ENCODE data around the gene MXRA7.

The MXRA7 gene

DNA sequence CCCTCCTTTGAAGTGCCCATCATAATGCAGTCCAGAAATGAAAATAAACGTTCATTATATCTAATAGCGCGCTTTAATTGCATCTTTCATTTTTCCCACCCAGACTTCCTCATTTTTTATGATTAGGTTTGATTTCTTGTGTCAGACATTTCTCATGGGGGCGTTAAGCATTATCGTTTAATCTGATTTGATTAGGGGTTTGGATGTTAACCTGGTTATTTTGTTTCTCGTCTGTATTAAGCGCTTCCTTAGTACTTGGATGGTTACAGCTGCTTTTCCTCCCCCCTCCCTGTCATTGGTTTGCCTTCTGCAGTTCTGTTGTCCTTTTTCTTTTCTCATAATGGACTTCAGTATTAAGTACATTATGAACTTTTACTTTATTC, 27.7 kb upstream of the MXRA7 start:
- DNase-seq (ENCODE audit: low read depth) = no peak
- TF ChIP-seq, protein P1, sequence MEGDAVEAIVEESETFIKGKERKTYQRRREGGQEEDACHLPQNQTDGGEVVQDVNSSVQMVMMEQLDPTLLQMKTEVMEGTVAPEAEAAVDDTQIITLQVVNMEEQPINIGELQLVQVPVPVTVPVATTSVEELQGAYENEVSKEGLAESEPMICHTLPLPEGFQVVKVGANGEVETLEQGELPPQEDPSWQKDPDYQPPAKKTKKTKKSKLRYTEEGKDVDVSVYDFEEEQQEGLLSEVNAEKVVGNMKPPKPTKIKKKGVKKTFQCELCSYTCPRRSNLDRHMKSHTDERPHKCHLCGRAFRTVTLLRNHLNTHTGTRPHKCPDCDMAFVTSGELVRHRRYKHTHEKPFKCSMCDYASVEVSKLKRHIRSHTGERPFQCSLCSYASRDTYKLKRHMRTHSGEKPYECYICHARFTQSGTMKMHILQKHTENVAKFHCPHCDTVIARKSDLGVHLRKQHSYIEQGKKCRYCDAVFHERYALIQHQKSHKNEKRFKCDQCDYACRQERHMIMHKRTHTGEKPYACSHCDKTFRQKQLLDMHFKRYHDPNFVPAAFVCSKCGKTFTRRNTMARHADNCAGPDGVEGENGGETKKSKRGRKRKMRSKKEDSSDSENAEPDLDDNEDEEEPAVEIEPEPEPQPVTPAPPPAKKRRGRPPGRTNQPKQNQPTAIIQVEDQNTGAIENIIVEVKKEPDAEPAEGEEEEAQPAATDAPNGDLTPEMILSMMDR (conservative IDR thresholded peaks at IDR 0.05; ENCODE audit: low read depth, low read length) = no peak
- H3K4me3 ChIP-seq (ENCODE audit: low read length) = peak overlapping the region; percentile 96

DNA sequence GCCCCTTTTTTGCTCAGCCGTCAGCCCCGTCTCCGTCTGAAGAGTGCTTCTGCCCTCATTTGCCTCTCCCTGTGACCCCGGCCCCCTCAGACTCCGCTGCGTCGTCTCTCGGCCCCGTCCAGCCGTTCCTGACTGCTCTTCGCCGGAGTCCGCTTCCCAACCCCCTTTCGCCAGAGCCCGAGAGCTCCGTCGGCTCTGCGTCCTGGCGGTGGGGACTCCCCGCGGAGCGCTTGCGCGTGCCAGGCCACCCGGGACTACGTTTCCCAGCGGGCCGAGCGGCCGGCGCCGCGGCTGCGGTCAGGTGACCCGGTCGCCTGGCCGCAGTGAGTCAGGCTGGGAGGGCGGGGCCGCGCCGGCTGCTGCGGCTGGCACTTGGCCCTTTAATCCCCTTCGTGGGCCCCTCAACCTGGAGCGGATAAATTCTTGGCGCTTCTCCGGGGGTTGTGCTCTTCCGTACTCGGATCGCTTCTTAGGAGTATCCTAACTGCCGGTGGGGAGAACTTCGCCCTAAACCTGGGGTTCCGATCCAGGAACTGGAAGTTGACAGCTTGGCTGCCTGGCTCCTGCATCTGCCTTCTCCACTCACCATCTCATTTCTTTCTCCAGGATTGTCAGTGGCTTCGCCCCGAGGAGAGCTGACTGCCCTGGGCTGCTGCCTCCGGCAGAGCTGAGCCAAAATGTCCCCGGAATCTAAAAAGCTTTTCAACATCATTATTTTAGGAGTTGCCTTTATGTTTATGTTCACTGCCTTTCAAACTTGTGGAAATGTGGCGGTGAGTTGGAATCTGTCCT, 27.1 kb upstream of the MXRA7 start, which contains the start of gene MFSD11:
TSS of gene MFSD11 (plus strand) at position 444 of the 792 bp plus-strand sequence. CDS start at position 678, 234 bp downstream.
- H3K4me3 ChIP-seq (ENCODE audit: low read length) = peak within 1 kb of the TSS; percentile 96
- TF ChIP-seq, protein P1 (conservative IDR thresholded peaks at IDR 0.05; ENCODE audit: low read depth, low read length) = no peak
- DNase-seq (ENCODE audit: low read depth) = peak; percentile 87

DNA sequence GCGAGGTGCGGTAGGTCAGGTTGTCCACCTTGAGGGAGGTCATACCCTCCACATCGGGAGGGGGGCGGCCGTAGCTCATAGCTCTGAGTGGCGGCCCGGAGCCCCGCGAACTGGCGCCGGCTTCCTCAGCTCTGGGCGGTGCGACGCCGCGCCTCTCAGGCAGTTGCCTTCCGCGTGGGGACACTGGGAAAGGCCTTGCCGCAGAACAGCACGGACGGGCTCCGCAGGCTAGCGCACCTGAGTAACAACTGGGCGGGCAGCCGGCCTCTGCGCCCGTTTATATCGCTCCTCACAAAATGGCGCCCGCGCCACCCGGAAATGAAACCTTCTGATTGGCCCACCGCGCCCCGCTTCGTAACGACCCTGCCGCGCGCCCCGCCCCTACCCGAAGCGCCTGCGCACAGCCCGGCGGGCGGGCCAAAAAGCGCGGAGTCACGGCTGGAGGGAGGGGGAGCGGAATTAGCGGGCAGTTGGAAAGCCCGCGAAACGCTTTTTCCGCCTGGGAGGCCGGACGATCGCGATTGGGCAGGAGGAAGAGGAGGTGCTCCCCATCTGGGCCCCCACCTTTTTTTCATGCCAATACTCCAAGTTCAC, 26.4 kb upstream of the MXRA7 start, which contains the start of gene SRSF2:
TSS of gene SRSF2 (minus strand) at position 250 of the 594 bp plus-strand sequence. CDS start at position 79, 171 bp downstream.
- TF ChIP-seq, protein P1 (conservative IDR thresholded peaks at IDR 0.05; ENCODE audit: low read depth, low read length) = no peak
- peak; percentile 93 for DNase-seq (ENCODE audit: low read depth)
- H3K4me3 ChIP-seq (ENCODE audit: low read length) = peak within 1 kb of the TSS; percentile 96

DNA sequence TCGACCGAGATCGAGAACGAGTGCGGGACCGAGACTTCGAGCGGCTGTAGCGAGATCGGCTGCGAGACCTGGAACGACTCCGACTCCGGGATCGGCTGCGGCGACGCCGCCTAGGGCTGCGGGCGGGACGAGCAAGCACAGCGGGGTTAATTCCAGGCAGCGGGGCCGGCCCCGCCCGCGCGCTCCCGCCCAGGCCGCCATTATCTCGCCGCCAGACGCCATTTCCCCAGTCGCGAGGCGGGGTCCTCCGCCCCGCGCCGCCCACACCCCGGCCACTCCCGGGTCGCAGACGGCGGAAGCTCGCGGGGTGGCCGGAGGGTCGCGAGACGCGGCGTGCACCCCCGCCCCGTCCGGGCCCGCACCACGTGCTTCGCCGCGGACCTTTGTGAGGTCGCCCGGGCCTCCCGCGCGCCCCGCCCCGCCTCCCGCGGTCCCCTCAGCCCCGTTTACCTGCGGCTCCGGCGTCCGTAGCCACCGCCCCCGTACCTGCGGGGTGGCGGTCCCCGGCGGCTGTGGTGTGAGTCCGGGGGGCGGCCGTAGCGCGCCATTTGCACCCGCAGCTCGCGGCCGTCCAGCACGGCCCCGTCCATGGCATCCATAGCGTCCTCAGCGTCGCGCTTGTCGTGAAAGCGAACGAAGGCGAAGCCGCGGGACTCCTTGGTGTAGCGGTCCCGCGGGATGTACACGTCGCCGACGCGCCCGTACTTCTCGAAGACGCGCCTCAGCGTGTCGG, 25.8 kb upstream of the MXRA7 start:
- no peak for DNase-seq (ENCODE audit: low read depth)
- TF ChIP-seq, protein P1 (conservative IDR thresholded peaks at IDR 0.05; ENCODE audit: low read depth, low read length) = peak; percentile 25
- peak overlapping the region; percentile 85 for H3K4me3 ChIP-seq (ENCODE audit: low read length)

DNA sequence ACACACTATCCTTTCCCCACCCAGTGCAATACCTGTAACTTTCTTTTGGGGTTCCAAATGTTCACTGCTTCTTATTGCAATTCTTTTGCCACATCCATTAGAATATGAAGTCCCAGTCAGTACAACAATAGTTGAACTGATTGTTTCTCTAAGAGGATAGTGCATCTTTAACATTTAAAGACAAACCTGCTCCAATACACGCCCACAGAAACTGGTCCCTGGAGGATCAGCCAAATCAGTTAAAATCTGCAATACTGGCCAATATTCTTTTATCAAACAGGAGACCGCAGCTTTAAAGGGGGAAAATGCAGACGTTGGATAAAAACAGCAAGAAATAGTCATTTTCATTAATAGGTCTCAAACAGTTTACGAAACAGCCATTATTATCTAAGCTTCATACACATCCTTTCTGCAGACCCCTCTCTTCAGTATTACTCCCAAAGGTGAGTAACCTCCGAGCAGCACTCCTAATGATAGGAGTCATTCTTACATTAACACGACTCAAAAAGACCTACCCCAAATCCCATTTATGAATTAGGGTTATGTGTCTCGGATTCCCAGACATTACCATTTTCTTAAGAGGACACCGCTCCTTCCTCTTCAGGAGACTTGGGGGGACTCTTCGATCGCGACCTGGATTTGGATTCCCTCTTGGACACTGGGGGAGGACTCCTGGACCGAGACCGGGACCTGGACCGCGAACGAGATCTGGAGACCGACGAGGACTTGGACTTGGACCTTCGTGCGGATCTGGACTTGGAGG, 25.0 kb upstream of the MXRA7 start:
- peak overlapping the region; percentile 85 for H3K4me3 ChIP-seq (ENCODE audit: low read length)
- TF ChIP-seq, protein P1 (conservative IDR thresholded peaks at IDR 0.05; ENCODE audit: low read depth, low read length) = no peak
- DNase-seq (ENCODE audit: low read depth) = no peak

DNA sequence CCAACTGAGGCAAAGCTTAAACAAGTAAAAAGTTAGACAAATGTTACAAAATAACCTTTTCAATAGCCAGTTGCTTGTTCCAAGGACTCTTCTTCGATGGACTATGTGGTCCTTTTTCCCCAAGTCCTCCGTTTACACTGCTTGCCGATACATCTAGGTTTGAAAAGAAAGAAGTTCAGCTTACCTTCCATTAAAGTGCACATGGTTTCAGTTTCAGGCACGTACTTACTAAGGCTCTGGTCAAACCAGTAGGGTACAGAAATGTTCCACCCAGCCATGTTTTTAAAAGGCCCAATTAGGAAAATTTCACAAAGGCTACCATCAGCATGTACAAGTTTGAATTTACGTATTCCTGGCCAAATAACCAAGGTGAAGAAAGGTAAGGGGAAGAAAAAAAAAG, 24.2 kb upstream of the MXRA7 start:
- no peak for DNase-seq (ENCODE audit: low read depth)
- peak overlapping the region; percentile 85 for H3K4me3 ChIP-seq (ENCODE audit: low read length)
- TF ChIP-seq, protein P1 (conservative IDR thresholded peaks at IDR 0.05; ENCODE audit: low read depth, low read length) = no peak
